HepG2 (cell line): ENCODE results near the gene NPDC1. TPM values are rescaled to one million over a fixed set of nuclear protein-coding genes. Genes with fewer than 3 reads are reported as not detected.

ENCODE experiments used
- AGO2 ChIP-seq: fragments of 200-400 bp; formaldehyde crosslinking; optimal IDR thresholded peaks from 2 replicates; pipeline ENCODE3; 2017; ENCODE audit warnings: mild to moderate bottlenecking, low read depth, low read length, moderate library complexity
- CEBPB ChIP-seq: IDR thresholded peaks from 2 replicates; pipeline ENCODE4 v1.6.1; 2011; ENCODE audit warnings: low read depth, low read length, improper control_type of control experiment, borderline replicate concordance
- EHMT2 ChIP-seq: fragments of 200-600 bp; sonication (generic); IDR thresholded peaks from 2 replicates; pipeline ENCODE4 v1.7.0; 2017; ENCODE audit warnings: antibody characterized with exemption, low read depth, low read length, borderline replicate concordance
- FOXP4 ChIP-seq: sonication (generic); formaldehyde crosslinking; IDR thresholded peaks from 2 replicates; pipeline ENCODE4 v1.4.0; 2020; ENCODE audit warnings: missing genetic modification reagents
- GATAD2A ChIP-seq: IDR thresholded peaks from 2 replicates; pipeline ENCODE4 v1.6.1; 2016
- GMEB2 ChIP-seq: IDR thresholded peaks from 2 replicates; pipeline ENCODE4 v1.6.1; 2016; ENCODE audit warnings: missing biosample characterization, missing genetic modification reagents, low read depth
- GPN1 ChIP-seq: sonication (generic); formaldehyde crosslinking; IDR thresholded peaks from 2 replicates; pipeline ENCODE4 v1.5.1; 2020; ENCODE audit warnings: missing genetic modification reagents, borderline replicate concordance
- NFRKB ChIP-seq: fragments of 450-650 bp; IDR thresholded peaks from 2 replicates; pipeline ENCODE4 v1.6.1; 2017
- SMAD9 ChIP-seq: sonication (generic); formaldehyde crosslinking; IDR thresholded peaks from 2 replicates; pipeline ENCODE4 v1.5.1; 2020; ENCODE audit warnings: mild to moderate bottlenecking, missing genetic modification reagents
- ZBTB20 ChIP-seq: sonication (generic); formaldehyde crosslinking; IDR thresholded peaks from 2 replicates; pipeline ENCODE4 v1.8.1; 2023; ENCODE audit warnings: missing genetic modification reagents, low read depth, mild to moderate bottlenecking, borderline replicate concordance
- ZBTB42 ChIP-seq: sonication (generic); formaldehyde crosslinking; IDR thresholded peaks from 2 replicates; pipeline ENCODE4 v1.5.0; 2020; ENCODE audit warnings: mild to moderate bottlenecking, missing genetic modification reagents
- ZFP90 ChIP-seq: sonication (generic); formaldehyde crosslinking; IDR thresholded peaks from 2 replicates; pipeline ENCODE4 v1.8.0; 2022; ENCODE audit warnings: missing genetic modification reagents, mild to moderate bottlenecking, inconsistent platforms, borderline replicate concordance
- ZNF24 ChIP-seq: fragments of 450-650 bp; IDR thresholded peaks from 2 replicates; pipeline ENCODE4 v1.6.1; 2017; ENCODE audit warnings: antibody characterized with exemption, mild to moderate bottlenecking
- ZNF33B ChIP-seq: sonication (generic); formaldehyde crosslinking; IDR thresholded peaks from 2 replicates; pipeline ENCODE4 v1.5.1; 2020; ENCODE audit warnings: mild to moderate bottlenecking, missing genetic modification reagents
- ZNF367 ChIP-seq: sonication (generic); formaldehyde crosslinking; IDR thresholded peaks from 2 replicates; pipeline ENCODE4 v1.4.0; 2020; ENCODE audit warnings: missing genetic modification reagents, borderline replicate concordance
- ZNF878 ChIP-seq: sonication (generic); formaldehyde crosslinking; IDR thresholded peaks from 2 replicates; pipeline ENCODE4 v1.8.1; 2023; ENCODE audit warnings: mild to moderate bottlenecking, missing genetic modification reagents, moderate library complexity
- polyA plus RNA-seq, 8 experiments: library from polyadenylated mRNA; depleted of rRNA in 3 of 8; stranded (reverse) in 7 of 8; unstranded in 1 of 8; fragments of >200 nt; fragmentation: Illumina TruSeq in 4 of 8; extraction: Trizol in 4 of 8; gene quantifications; 2 replicates each; pipeline versions ENCODE4 v1.2.1 to v1.2.3, GENCODE V29; 2011 to 2016; ENCODE audit warnings: low read depth in 4 of 8, missing spikeins in 1 of 8, mixed read lengths in 1 of 8; ENCODE audit not compliant: insufficient read depth in 1 of 8
- total RNA-seq, 5 experiments: library from RNA; depleted of rRNA; stranded (reverse); fragments of >200 nt; fragmentation: Illumina TruSeq; extraction: Trizol; gene quantifications; 2 replicates each; pipeline ENCODE4 v1.2.3, GENCODE V29; 2016; ENCODE audit warnings: low read depth in 1 of 5
- TF ChIP-seq, protein P1 (sequence below): sonication (generic); formaldehyde crosslinking; IDR thresholded peaks from 2 replicates; pipeline ENCODE4 v1.5.1; 2020; ENCODE audit warnings: missing genetic modification reagents, mild to moderate bottlenecking, borderline replicate concordance

NPDC1 gene
- total and polyA plus RNA-seq, 2 of the 13 experiments (the other 11 are each of a cell fraction or from before 2014, with no cell fraction given): 0.84 to 5.4 TPM

- no peak for TF ChIP-seq GMEB2
- no peak for TF ChIP-seq NFRKB
- TF ChIP-seq ZNF33B (CRISPR knock-in tag): 0 out of 2 replicates have a peak, but pooled peaks have one; percentile 40
- no peak for TF ChIP-seq ZNF24
- no peak for TF ChIP-seq ZBTB42
- TF ChIP-seq, protein P1, sequence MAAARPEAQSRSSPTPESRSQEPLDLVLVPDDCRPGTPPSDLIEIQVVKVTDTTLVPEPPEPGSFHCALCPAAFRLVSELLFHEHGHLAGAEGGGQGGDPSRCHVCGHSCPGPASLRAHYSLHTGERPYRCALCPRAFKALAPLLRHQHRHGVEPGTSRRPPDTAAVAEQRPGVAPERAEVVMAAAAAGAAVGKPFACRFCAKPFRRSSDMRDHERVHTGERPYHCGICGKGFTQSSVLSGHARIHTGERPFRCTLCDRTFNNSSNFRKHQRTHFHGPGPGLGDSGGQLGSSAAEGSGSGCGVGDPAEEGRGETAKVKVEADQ (CRISPR knock-in tag): peak; percentile 83; the same call in 1 of the 2 replicates
- 0 out of 2 replicates have a peak, but pooled peaks have one; percentile 18 for TF ChIP-seq FOXP4
- no peak for TF ChIP-seq ZNF878 (CRISPR knock-in tag)
- no peak for TF ChIP-seq ZBTB20 (CRISPR knock-in tag)
- no peak for TF ChIP-seq ZFP90 (CRISPR knock-in tag)
- no peak for TF ChIP-seq GPN1
- 0 out of 2 replicates have a peak, but pooled peaks have one; percentile 10 for TF ChIP-seq GATAD2A (CRISPR knock-in tag)
- peak; percentile 30; the same call in 1 of the 2 replicates for TF ChIP-seq CEBPB
- no peak for TF ChIP-seq SMAD9
- TF ChIP-seq AGO2: no peak
- no peak for TF ChIP-seq EHMT2
- TF ChIP-seq ZNF367: no peak
Measured at GRCh38 chr9:137067860-137068538, 22.0 kb upstream of the NPDC1 start (continued).
